IMR-90 (cell line): ENCODE data around the gene COQ4.

ENCODE experiments used
- BHLHE40 ChIP-seq: fragments of 150-350 bp; IDR thresholded peaks from 2 replicates; pipeline ENCODE4 v1.6.1; 2016; ENCODE audit warnings: mild to moderate bottlenecking, low read depth, low read length
- CEBPB ChIP-seq: IDR thresholded peaks from 2 replicates; pipeline ENCODE4 v1.6.1; 2012; ENCODE audit warnings: low read depth, low read length, improper control_type of control experiment
- FOS ChIP-seq: fragments of 150-350 bp; IDR thresholded peaks from 2 replicates; pipeline ENCODE4 v1.6.1; 2016; ENCODE audit warnings: low read depth, low read length
- MAFK ChIP-seq: IDR thresholded peaks from 2 replicates; pipeline ENCODE4 v1.6.1; 2012; ENCODE audit warnings: low read depth, low read length, improper control_type of control experiment
- MXI1 ChIP-seq: IDR thresholded peaks from 2 replicates; pipeline ENCODE4 v1.6.1; 2012; ENCODE audit warnings: low read depth, mild to moderate bottlenecking, low read length, moderate library complexity, borderline replicate concordance
- NFE2L2 ChIP-seq: fragments of 150-350 bp; IDR thresholded peaks from 2 replicates; pipeline ENCODE4 v1.6.1; 2016; ENCODE audit warnings: low read depth, mild to moderate bottlenecking, low read length
- POLR2A ChIP-seq: IDR thresholded peaks from 2 replicates; pipeline ENCODE4 v1.6.1; 2012; ENCODE audit warnings: mild to moderate bottlenecking, low read depth, low read length
- RAD21 ChIP-seq: IDR thresholded peaks from 2 replicates; pipeline ENCODE4 v1.6.1; 2012; ENCODE audit warnings: low read length, improper control_type of control experiment
- RCOR1 ChIP-seq: IDR thresholded peaks from 2 replicates; pipeline ENCODE4 v1.6.1; 2012; ENCODE audit warnings: mild to moderate bottlenecking, low read length, improper control_type of control experiment; ENCODE audit not compliant: insufficient replicate concordance
- RFX5 ChIP-seq: IDR thresholded peaks from 2 replicates; pipeline ENCODE4 v1.8.0; 2012; ENCODE audit warnings: low read depth, mild to moderate bottlenecking, low read length, moderate library complexity
- SMC3 ChIP-seq: fragments of 150-350 bp; IDR thresholded peaks from 2 replicates; pipeline ENCODE4 v1.6.1; 2016; ENCODE audit warnings: low read depth, mild to moderate bottlenecking, antibody characterized with exemption, low read length, moderate library complexity
- TF ChIP-seq, protein P1 (sequence below): conservative IDR thresholded peaks from 2 replicates; pipeline ENCODE4 v1.5.1; 2012; ENCODE audit warnings: mild to moderate bottlenecking, low read depth, low read length, improper control_type of control experiment
- TF ChIP-seq, protein P2 (sequence below): fragments of 150-350 bp; IDR thresholded peaks from 2 replicates; pipeline ENCODE4 v1.6.1; 2017; ENCODE audit warnings: mild to moderate bottlenecking, antibody characterized with exemption, low read length, low read depth

DNA sequence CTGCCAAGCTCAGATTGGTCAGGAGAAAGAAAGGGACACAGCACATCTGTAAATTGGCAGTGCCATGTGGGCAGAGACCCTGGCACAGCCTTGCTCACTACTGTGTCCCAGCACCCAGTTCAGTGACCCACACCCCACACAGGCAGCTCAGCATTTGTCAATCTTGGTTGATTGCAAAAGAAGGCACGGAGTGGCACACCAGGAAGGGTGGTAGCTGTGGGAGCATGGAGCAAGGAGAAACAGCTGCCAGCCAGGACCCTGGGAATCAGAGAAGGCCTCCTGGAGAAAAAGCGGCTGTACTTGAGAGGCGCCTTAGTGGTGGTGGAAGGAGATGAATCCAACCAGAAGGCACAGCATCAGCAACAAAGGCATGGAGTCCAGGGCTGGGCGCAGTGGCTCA lies 21.2 kb downstream of the COQ4 start:
- TF ChIP-seq MXI1 = no peak
- TF ChIP-seq, protein P1, sequence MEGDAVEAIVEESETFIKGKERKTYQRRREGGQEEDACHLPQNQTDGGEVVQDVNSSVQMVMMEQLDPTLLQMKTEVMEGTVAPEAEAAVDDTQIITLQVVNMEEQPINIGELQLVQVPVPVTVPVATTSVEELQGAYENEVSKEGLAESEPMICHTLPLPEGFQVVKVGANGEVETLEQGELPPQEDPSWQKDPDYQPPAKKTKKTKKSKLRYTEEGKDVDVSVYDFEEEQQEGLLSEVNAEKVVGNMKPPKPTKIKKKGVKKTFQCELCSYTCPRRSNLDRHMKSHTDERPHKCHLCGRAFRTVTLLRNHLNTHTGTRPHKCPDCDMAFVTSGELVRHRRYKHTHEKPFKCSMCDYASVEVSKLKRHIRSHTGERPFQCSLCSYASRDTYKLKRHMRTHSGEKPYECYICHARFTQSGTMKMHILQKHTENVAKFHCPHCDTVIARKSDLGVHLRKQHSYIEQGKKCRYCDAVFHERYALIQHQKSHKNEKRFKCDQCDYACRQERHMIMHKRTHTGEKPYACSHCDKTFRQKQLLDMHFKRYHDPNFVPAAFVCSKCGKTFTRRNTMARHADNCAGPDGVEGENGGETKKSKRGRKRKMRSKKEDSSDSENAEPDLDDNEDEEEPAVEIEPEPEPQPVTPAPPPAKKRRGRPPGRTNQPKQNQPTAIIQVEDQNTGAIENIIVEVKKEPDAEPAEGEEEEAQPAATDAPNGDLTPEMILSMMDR = no peak
- TF ChIP-seq BHLHE40 = no peak
- TF ChIP-seq NFE2L2 = no peak
- TF ChIP-seq MAFK = no peak
- TF ChIP-seq RFX5 = no peak
- TF ChIP-seq, protein P2, sequence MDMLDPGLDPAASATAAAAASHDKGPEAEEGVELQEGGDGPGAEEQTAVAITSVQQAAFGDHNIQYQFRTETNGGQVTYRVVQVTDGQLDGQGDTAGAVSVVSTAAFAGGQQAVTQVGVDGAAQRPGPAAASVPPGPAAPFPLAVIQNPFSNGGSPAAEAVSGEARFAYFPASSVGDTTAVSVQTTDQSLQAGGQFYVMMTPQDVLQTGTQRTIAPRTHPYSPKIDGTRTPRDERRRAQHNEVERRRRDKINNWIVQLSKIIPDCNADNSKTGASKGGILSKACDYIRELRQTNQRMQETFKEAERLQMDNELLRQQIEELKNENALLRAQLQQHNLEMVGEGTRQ = no peak
- no peak for TF ChIP-seq POLR2A
- no peak for TF ChIP-seq RCOR1
- TF ChIP-seq RAD21 = no peak
- TF ChIP-seq SMC3 = no peak
- no peak for TF ChIP-seq FOS
- TF ChIP-seq CEBPB = no peak
